ENCODE data around the gene MOB3C. TPM values are rescaled to one million over a fixed set of nuclear protein-coding genes. Genes with fewer than 3 reads are reported as not detected.

MOB3C gene
- polyA plus RNA-seq, 1 donor from 2014 or later = 0.41 TPM

DNA sequence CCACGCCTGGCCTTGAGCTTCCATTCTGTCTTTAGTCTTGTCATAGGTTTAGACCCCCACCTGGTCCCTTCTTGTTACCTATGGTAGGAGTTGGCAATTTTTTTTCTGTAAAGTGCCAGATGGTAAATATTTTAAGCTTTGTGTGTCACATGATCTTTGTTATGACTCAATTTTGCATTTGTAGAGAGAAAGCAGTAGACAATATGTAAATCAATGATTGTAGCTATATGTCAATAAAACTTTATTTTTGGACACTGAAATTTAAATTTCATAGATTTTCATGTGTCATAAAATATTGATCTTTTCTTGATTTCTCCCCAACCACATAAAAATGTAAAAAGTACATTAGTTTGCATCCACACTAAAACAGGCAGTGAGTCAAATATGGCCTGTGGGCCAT, 20.6 kb downstream of the MOB3C start:
- no peak overlapping the region for H3K27ac ChIP-seq (ENCODE audit: low read length)
- no peaks in the 10 kb centered on the region for H3K27me3 ChIP-seq (ENCODE audit: insufficient read depth, low read depth, low read length)
- no peak overlapping the region for H3K4me3 ChIP-seq (ENCODE audit: low read length)
- no peak overlapping the region for H2AFZ ChIP-seq (ENCODE audit: low read depth, low read length)
- no peaks in the 10 kb centered on the region for H3K9me3 ChIP-seq (ENCODE audit: low read length)
- no peak overlapping the region for H3K9ac ChIP-seq (ENCODE audit: low read length)
- H3K79me2 ChIP-seq (replicated peaks; ENCODE audit: insufficient read depth, low read length) = no peaks in the 10 kb centered on the region
- H3K9me2 ChIP-seq (ENCODE audit: insufficient read depth, low read length) = no peaks in the 10 kb centered on the region
- TF ChIP-seq MXI1 (conservative IDR thresholded peaks at IDR 0.05; ENCODE audit: poor library complexity, severe bottlenecking) (no peak), RAD21 (conservative IDR thresholded peaks at IDR 0.05) (no peak), EZH2 (IDR thresholded peaks at IDR 0.05; ENCODE audit: borderline replicate concordance, insufficient read depth, low read length, poor library complexity, severe bottlenecking) (no peak), TAF1 (IDR thresholded peaks at IDR 0.05; ENCODE audit: low read depth) (no peak), EP300 (conservative IDR thresholded peaks at IDR 0.05; ENCODE audit: poor library complexity, severe bottlenecking) (no peak), POLR2AphosphoS5 (IDR thresholded peaks at IDR 0.05) (no peak), SMC3 (conservative IDR thresholded peaks at IDR 0.05; ENCODE audit: poor library complexity) (no peak)
- TF ChIP-seq, protein P1, sequence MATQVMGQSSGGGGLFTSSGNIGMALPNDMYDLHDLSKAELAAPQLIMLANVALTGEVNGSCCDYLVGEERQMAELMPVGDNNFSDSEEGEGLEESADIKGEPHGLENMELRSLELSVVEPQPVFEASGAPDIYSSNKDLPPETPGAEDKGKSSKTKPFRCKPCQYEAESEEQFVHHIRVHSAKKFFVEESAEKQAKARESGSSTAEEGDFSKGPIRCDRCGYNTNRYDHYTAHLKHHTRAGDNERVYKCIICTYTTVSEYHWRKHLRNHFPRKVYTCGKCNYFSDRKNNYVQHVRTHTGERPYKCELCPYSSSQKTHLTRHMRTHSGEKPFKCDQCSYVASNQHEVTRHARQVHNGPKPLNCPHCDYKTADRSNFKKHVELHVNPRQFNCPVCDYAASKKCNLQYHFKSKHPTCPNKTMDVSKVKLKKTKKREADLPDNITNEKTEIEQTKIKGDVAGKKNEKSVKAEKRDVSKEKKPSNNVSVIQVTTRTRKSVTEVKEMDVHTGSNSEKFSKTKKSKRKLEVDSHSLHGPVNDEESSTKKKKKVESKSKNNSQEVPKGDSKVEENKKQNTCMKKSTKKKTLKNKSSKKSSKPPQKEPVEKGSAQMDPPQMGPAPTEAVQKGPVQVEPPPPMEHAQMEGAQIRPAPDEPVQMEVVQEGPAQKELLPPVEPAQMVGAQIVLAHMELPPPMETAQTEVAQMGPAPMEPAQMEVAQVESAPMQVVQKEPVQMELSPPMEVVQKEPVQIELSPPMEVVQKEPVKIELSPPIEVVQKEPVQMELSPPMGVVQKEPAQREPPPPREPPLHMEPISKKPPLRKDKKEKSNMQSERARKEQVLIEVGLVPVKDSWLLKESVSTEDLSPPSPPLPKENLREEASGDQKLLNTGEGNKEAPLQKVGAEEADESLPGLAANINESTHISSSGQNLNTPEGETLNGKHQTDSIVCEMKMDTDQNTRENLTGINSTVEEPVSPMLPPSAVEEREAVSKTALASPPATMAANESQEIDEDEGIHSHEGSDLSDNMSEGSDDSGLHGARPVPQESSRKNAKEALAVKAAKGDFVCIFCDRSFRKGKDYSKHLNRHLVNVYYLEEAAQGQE (IDR thresholded peaks at IDR 0.05; ENCODE audit: borderline replicate concordance) = no peak
- TF ChIP-seq, protein P2, sequence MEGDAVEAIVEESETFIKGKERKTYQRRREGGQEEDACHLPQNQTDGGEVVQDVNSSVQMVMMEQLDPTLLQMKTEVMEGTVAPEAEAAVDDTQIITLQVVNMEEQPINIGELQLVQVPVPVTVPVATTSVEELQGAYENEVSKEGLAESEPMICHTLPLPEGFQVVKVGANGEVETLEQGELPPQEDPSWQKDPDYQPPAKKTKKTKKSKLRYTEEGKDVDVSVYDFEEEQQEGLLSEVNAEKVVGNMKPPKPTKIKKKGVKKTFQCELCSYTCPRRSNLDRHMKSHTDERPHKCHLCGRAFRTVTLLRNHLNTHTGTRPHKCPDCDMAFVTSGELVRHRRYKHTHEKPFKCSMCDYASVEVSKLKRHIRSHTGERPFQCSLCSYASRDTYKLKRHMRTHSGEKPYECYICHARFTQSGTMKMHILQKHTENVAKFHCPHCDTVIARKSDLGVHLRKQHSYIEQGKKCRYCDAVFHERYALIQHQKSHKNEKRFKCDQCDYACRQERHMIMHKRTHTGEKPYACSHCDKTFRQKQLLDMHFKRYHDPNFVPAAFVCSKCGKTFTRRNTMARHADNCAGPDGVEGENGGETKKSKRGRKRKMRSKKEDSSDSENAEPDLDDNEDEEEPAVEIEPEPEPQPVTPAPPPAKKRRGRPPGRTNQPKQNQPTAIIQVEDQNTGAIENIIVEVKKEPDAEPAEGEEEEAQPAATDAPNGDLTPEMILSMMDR (IDR thresholded peaks at IDR 0.05; ENCODE audit: poor library complexity, severe bottlenecking) = no peak
- H3K36me3 ChIP-seq (ENCODE audit: insufficient read depth, low read length) = no peaks in the 10 kb centered on the region
- H4K20me1 ChIP-seq (ENCODE audit: insufficient read depth) = no peaks in the 10 kb centered on the region
- H3K4me2 ChIP-seq (ENCODE audit: low read length) = no peak overlapping the region
- no peaks in the 10 kb centered on the region for H3F3A ChIP-seq (ENCODE audit: insufficient read depth, low read length, poor library complexity, severe bottlenecking)

DNA sequence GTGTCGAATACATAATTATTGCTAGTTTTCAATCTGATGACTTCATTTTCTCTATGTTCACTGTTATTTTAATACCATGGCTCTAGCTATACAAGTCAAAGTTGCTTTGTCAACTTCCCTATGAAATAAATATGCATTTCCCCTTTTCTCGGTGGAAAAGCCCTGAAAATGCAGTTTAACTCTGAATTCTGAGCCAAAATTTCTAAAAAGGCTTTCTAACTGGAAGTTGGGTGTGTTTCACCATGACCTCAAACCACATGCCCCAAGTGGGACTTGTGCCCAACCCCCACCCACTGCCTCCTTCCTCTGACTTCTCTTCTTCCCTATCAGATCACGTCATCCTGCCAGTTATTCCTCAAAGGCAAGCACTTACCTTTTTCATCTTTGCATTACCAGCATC, 21.5 kb downstream of the MOB3C start:
- H3K4me3 ChIP-seq (ENCODE audit: low read length) = no peak overlapping the region
- no peaks in the 10 kb centered on the region for H3F3A ChIP-seq (ENCODE audit: insufficient read depth, low read length, poor library complexity, severe bottlenecking)
- no peaks in the 10 kb centered on the region for H3K79me2 ChIP-seq (replicated peaks; ENCODE audit: insufficient read depth, low read length)
- no peaks in the 10 kb centered on the region for H3K36me3 ChIP-seq (ENCODE audit: insufficient read depth, low read length)
- H3K9me2 ChIP-seq (ENCODE audit: insufficient read depth, low read length) = no peaks in the 10 kb centered on the region
- no peak overlapping the region for H3K27ac ChIP-seq (ENCODE audit: low read length)
- H2AFZ ChIP-seq (ENCODE audit: low read depth, low read length) = no peak overlapping the region
- H3K9ac ChIP-seq (ENCODE audit: low read length) = no peak overlapping the region
- H3K27me3 ChIP-seq (ENCODE audit: insufficient read depth, low read depth, low read length) = no peaks in the 10 kb centered on the region
- no peaks in the 10 kb centered on the region for H4K20me1 ChIP-seq (ENCODE audit: insufficient read depth)
- TF ChIP-seq SMC3 (conservative IDR thresholded peaks at IDR 0.05; ENCODE audit: poor library complexity) (no peak), RAD21 (conservative IDR thresholded peaks at IDR 0.05) (no peak), POLR2AphosphoS5 (IDR thresholded peaks at IDR 0.05) (no peak), TAF1 (IDR thresholded peaks at IDR 0.05; ENCODE audit: low read depth) (no peak), MXI1 (conservative IDR thresholded peaks at IDR 0.05; ENCODE audit: poor library complexity, severe bottlenecking) (no peak), EP300 (conservative IDR thresholded peaks at IDR 0.05; ENCODE audit: poor library complexity, severe bottlenecking) (no peak), EZH2 (IDR thresholded peaks at IDR 0.05; ENCODE audit: borderline replicate concordance, insufficient read depth, low read length, poor library complexity, severe bottlenecking) (no peak)
- TF ChIP-seq, protein P1 (IDR thresholded peaks at IDR 0.05; ENCODE audit: borderline replicate concordance) = no peak
- TF ChIP-seq, protein P2 (IDR thresholded peaks at IDR 0.05; ENCODE audit: poor library complexity, severe bottlenecking) = no peak
- H3K4me2 ChIP-seq (ENCODE audit: low read length) = no peak overlapping the region
- H3K9me3 ChIP-seq (ENCODE audit: low read length) = no peaks in the 10 kb centered on the region

Data from neural cell (in vitro differentiated cells).